Progenitor cell of endocrine pancreas (in vitro differentiated cells): ENCODE measurements around the gene PAPOLA. TPM values are rescaled to one million over a fixed set of nuclear protein-coding genes. Genes with fewer than 3 reads are reported as not detected.
A peak's percentile ranks its signal among the peaks of the same experiment; 100 is the strongest.

Experiments
- DNase-seq: peaks from one replicate; pipeline ENCODE4 v3.0.0; 2021; ENCODE audit warnings: low spot score; ENCODE audit not compliant: unreplicated experiment
- H3K27ac Mint-ChIP-seq: 2 replicates; pipeline ENCODE4 v1.8.0; 2021; ENCODE audit warnings: mild to moderate bottlenecking, moderate library complexity, mixed read lengths
- H3K27me3 Mint-ChIP-seq: 2 replicates; pipeline ENCODE4 v1.8.0; 2021; ENCODE audit warnings: mixed read lengths
- H3K36me3 Mint-ChIP-seq: 2 replicates; pipeline ENCODE4 v1.8.0; 2022; ENCODE audit warnings: mixed read lengths; ENCODE audit not compliant: insufficient read depth
- H3K4me1 Mint-ChIP-seq: 2 replicates; pipeline ENCODE4 v1.8.0; 2021; ENCODE audit warnings: low read depth, mixed read lengths
- H3K4me3 Mint-ChIP-seq: 2 replicates; pipeline ENCODE4 v1.8.0; 2021; ENCODE audit warnings: low read depth, mild to moderate bottlenecking, moderate library complexity, mixed read lengths
- H3K9me3 Mint-ChIP-seq: 2 replicates; pipeline ENCODE4 v1.8.0; 2021; ENCODE audit warnings: low read depth, mixed read lengths
- total RNA-seq: library from RNA; stranded (reverse); gene quantifications from 2 replicates; pipeline ENCODE4 v1.2.1, GENCODE V29; 2021
- TF ChIP-seq, protein P1 (sequence below): fragments of 200-600 bp; sonication (generic); IDR thresholded peaks from one replicate; pipeline ENCODE4 v1.5.0; 2021; ENCODE audit warnings: antibody characterized with exemption, mild to moderate bottlenecking; ENCODE audit not compliant: unreplicated experiment

PAPOLA gene
- total RNA-seq, 1 donor from 2014 or later: 279 TPM

- H3K4me3 Mint-ChIP-seq: no peak overlapping the region
- TF ChIP-seq, protein P1, sequence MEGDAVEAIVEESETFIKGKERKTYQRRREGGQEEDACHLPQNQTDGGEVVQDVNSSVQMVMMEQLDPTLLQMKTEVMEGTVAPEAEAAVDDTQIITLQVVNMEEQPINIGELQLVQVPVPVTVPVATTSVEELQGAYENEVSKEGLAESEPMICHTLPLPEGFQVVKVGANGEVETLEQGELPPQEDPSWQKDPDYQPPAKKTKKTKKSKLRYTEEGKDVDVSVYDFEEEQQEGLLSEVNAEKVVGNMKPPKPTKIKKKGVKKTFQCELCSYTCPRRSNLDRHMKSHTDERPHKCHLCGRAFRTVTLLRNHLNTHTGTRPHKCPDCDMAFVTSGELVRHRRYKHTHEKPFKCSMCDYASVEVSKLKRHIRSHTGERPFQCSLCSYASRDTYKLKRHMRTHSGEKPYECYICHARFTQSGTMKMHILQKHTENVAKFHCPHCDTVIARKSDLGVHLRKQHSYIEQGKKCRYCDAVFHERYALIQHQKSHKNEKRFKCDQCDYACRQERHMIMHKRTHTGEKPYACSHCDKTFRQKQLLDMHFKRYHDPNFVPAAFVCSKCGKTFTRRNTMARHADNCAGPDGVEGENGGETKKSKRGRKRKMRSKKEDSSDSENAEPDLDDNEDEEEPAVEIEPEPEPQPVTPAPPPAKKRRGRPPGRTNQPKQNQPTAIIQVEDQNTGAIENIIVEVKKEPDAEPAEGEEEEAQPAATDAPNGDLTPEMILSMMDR: no peak
- DNase-seq: no peak
- no peak overlapping the region for H3K27ac Mint-ChIP-seq
- H3K36me3 Mint-ChIP-seq: no peaks in the 10 kb centered on the region
- no peaks in the 10 kb centered on the region for H3K27me3 Mint-ChIP-seq
- H3K9me3 Mint-ChIP-seq: no peaks in the 10 kb centered on the region
- no peaks in the 10 kb centered on the region for H3K4me1 Mint-ChIP-seq
Measured at GRCh38 chr14:96493178-96493577, 9.0 kb upstream of the PAPOLA start.

DNA sequence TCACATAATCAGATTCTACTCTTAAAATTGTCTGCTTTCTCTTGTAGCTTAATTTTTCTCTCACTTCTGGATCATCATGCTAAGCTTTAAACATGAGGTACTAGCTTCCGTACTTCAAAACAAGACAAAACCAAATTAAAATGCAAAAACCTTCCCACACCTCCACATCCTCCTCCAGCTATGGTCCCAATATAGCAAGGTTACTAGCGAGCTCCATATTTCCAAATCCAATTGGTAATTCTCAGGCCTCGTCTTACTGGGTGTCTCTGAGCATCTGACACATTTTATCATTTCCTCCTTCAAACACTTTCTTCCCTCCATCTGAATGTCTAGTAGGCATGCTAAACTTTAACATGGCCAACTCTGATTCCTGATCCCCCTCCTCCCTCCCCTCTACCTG is 7.9 kb upstream of the PAPOLA start:
- TF ChIP-seq, protein P1: no peak
- H3K4me1 Mint-ChIP-seq: no peaks in the 10 kb centered on the region
- no peaks in the 10 kb centered on the region for H3K9me3 Mint-ChIP-seq
- H3K27me3 Mint-ChIP-seq: no peaks in the 10 kb centered on the region
- no peak for DNase-seq
- H3K4me3 Mint-ChIP-seq: no peak overlapping the region
- no peaks in the 10 kb centered on the region for H3K36me3 Mint-ChIP-seq
- no peak overlapping the region for H3K27ac Mint-ChIP-seq

GRCh38 chr14:96497087-96497486 is 5.1 kb upstream of the PAPOLA start:
- Mint-ChIP-seq H3K27me3 (no peaks in the 10 kb centered on the region), H3K4me3 (no peak overlapping the region), H3K9me3 (no peaks in the 10 kb centered on the region), H3K4me1 (peaks cover 4% of the 10 kb centered on the region), H3K27ac (no peak overlapping the region), H3K36me3 (no peaks in the 10 kb centered on the region)
- TF ChIP-seq, protein P1: no peak
- DNase-seq: no peak

- Mint-ChIP-seq H3K27me3 (no peaks in the 10 kb centered on the region), H3K27ac (no peak overlapping the region)
Measured at GRCh38 chr14:96497586-96497985, 4.6 kb upstream of the PAPOLA start.

GRCh38 chr14:96501217-96501739 is 904 bp upstream of the PAPOLA start:
- Mint-ChIP-seq H3K4me3 (peak overlapping the region; percentile 99), H3K36me3 (peaks cover 9% of the 10 kb centered on the region), H3K4me1 (peaks cover 27% of the 10 kb centered on the region), H3K9me3 (no peaks in the 10 kb centered on the region), H3K27ac (peak overlapping the region; percentile 99), H3K27me3 (no peaks in the 10 kb centered on the region)
- TF ChIP-seq, protein P1: no peak
- no peak for DNase-seq

More at GRCh38 chr14:96497586-96497985, 4.6 kb upstream of the PAPOLA start:
- Mint-ChIP-seq H3K36me3 (no peaks in the 10 kb centered on the region), H3K4me1 (peaks cover 4% of the 10 kb centered on the region), H3K9me3 (no peaks in the 10 kb centered on the region), H3K4me3 (no peak overlapping the region)
- TF ChIP-seq, protein P1: no peak
- no peak for DNase-seq
